WTC11 (cell line): ENCODE data around the gene ENDOV. TPM values are rescaled to one million over a fixed set of nuclear protein-coding genes. Genes with fewer than 3 reads are reported as not detected.

Source experiments
- ATAC-seq: fragments of 200-7000 bp; cut with Tn5 transposase; 2 replicates; pipeline ENCODE4 v1.10.0; 2021; ENCODE audit warnings: mild to moderate bottlenecking, moderate library complexity
- CTCF ChIA-PET: fragments of 300-600 bp; sonication (Branson Sonifier 250); formaldehyde crosslinking; loops from one replicate; lab custom pipeline; 2021; ENCODE audit warnings: antibody characterized with exemption; lab: Charles Lee
- POLR2A ChIA-PET: fragments of 350-600 bp; sonication (Branson Sonifier 250); formaldehyde crosslinking; loops from one replicate; lab custom pipeline; 2021; ENCODE audit warnings: antibody characterized with exemption; lab: Charles Lee
- DNase-seq: peaks from one replicate; pipeline ENCODE4 v3.0.0; 2021; ENCODE audit warnings: low spot score
- H3K27ac Mint-ChIP-seq: 2 replicates; pipeline ENCODE4 v1.8.0; 2021; ENCODE audit warnings: mixed read lengths
- H3K27me3 Mint-ChIP-seq: 2 replicates; pipeline ENCODE4 v1.8.0; 2021; ENCODE audit warnings: low read depth, mild to moderate bottlenecking, moderate library complexity, mixed read lengths
- H3K36me3 Mint-ChIP-seq: 2 replicates; pipeline ENCODE4 v1.8.0; 2021; ENCODE audit warnings: mixed read lengths
- H3K4me1 Mint-ChIP-seq: 2 replicates; pipeline ENCODE4 v1.8.0; 2022; ENCODE audit warnings: mixed read lengths
- H3K4me3 Mint-ChIP-seq: 2 replicates; pipeline ENCODE4 v1.8.0; 2021; ENCODE audit warnings: mild to moderate bottlenecking, moderate library complexity, mixed read lengths
- H3K9me3 Mint-ChIP-seq: 2 replicates; pipeline ENCODE4 v1.8.0; 2021; ENCODE audit warnings: mixed read lengths
- AR ChIP-seq: fragments of 250-450 bp; sonication (Bioruptor Pico); IDR thresholded peaks from 2 replicates; pipeline ENCODE4 v1.9.0; 2021; ENCODE audit warnings: mild to moderate bottlenecking
- ATF3 ChIP-seq: sonication (generic); formaldehyde crosslinking; conservative IDR thresholded peaks from 2 replicates; pipeline ENCODE4 v1.8.1; 2022; ENCODE audit warnings: mild to moderate bottlenecking, missing genetic modification reagents
- CTCF ChIP-seq: fragments of 200-600 bp; IDR thresholded peaks from 2 replicates; pipeline ENCODE4 v1.8.0; 2022; ENCODE audit warnings: antibody characterized with exemption
- E2F4 ChIP-seq: sonication (generic); formaldehyde crosslinking; IDR thresholded peaks from 2 replicates; pipeline ENCODE4 v1.8.1; 2022; ENCODE audit warnings: low read depth, mild to moderate bottlenecking, moderate library complexity, missing genetic modification reagents, borderline replicate concordance
- EMX1 ChIP-seq: fragments of 250-450 bp; sonication (Bioruptor Pico); IDR thresholded peaks from 2 replicates; pipeline ENCODE4 v1.8.0; 2021; ENCODE audit warnings: mild to moderate bottlenecking
- FOXK1 ChIP-seq: sonication (generic); formaldehyde crosslinking; IDR thresholded peaks from 2 replicates; pipeline ENCODE4 v1.8.0; 2022; ENCODE audit warnings: mild to moderate bottlenecking, moderate library complexity, missing genetic modification reagents
- HMGA2 ChIP-seq: fragments of 250-450 bp; sonication (Bioruptor Pico); IDR thresholded peaks from 2 replicates; pipeline ENCODE4 v1.4.0; 2021; ENCODE audit warnings: mild to moderate bottlenecking, moderate library complexity
- HMGXB4 ChIP-seq: sonication (generic); formaldehyde crosslinking; IDR thresholded peaks from 2 replicates; pipeline ENCODE4 v1.8.1; 2023; ENCODE audit warnings: mild to moderate bottlenecking, moderate library complexity, missing genetic modification reagents
- NR2C2 ChIP-seq: sonication (generic); formaldehyde crosslinking; IDR thresholded peaks from 2 replicates; pipeline ENCODE4 v1.8.0; 2022; ENCODE audit warnings: mild to moderate bottlenecking, missing genetic modification reagents
- PRRX2 ChIP-seq: fragments of 250-450 bp; sonication (Bioruptor Pico); IDR thresholded peaks from 2 replicates; pipeline ENCODE4 v1.8.0; 2021; ENCODE audit warnings: mild to moderate bottlenecking
- SOX15 ChIP-seq: fragments of 250-450 bp; sonication (Bioruptor Pico); IDR thresholded peaks from 2 replicates; pipeline ENCODE4 v1.9.0; 2021; ENCODE audit warnings: mild to moderate bottlenecking
- SP1 ChIP-seq: sonication (generic); formaldehyde crosslinking; conservative IDR thresholded peaks from 2 replicates; pipeline ENCODE4 v1.8.1; 2022; ENCODE audit warnings: missing genetic modification reagents
- TCF7 ChIP-seq: sonication (generic); formaldehyde crosslinking; IDR thresholded peaks from 2 replicates; pipeline ENCODE4 v1.8.0; 2022; ENCODE audit warnings: mild to moderate bottlenecking, low read depth, missing genetic modification reagents, moderate library complexity
- TEAD1 ChIP-seq: sonication (generic); formaldehyde crosslinking; IDR thresholded peaks from 2 replicates; pipeline ENCODE4 v1.8.0; 2022; ENCODE audit warnings: mild to moderate bottlenecking, missing genetic modification reagents
- ZSCAN18 ChIP-seq: fragments of 250-450 bp; sonication (Bioruptor Pico); IDR thresholded peaks from 2 replicates; pipeline ENCODE4 v2.1.2; 2022; ENCODE audit warnings: mild to moderate bottlenecking, moderate library complexity
- total RNA-seq: library from RNA; stranded (reverse); gene quantifications from 3 replicates; pipeline ENCODE4 v1.2.3, GENCODE V29; 2021

The ENDOV gene
- total RNA-seq, 1 experiment from 2014 or later, result 25.2 TPM

- ATAC-seq (peak; percentile 90), DNase-seq (peak; percentile 93)
- H3K36me3 Mint-ChIP-seq, result no peaks in the 10 kb centered on the region
- no peaks in the 10 kb centered on the region; the same call in 1 of the 2 replicates for H3K27me3 Mint-ChIP-seq
- H3K4me1 Mint-ChIP-seq, result 0 out of 2 replicates have a peak, but pooled peaks cover 3% of the 10 kb centered on the region
- CTCF ChIA-PET, result interaction anchor here (0.6 to 2.2 kb wide), 76 partner anchors 9 to 562 kb away, joined by 3 to 34 read pairs (median 4); partner anchors contain the start of genes ENDOV, NPTX1 and RPTOR
- POLR2A ChIA-PET, result interaction anchor here (0.6 to 1.1 kb wide), 2 partner anchors 473 to 569 kb away, joined by 3 to 4 read pairs; no protein-coding TSS in a partner anchor
- TF ChIP-seq SP1 (CRISPR knock-in tag) (peak; percentile 40; the same call in 1 of the 2 replicates), HMGA2 (CRISPR knock-in tag) (no peak), AR (no peak), HMGXB4 (CRISPR knock-in tag) (peak; percentile 64; the same call in 1 of the 2 replicates), SOX15 (CRISPR knock-in tag) (no peak), CTCF (peak; percentile 93)
- no peaks in the 10 kb centered on the region for H3K9me3 Mint-ChIP-seq
- no peak overlapping the region for H3K4me3 Mint-ChIP-seq
- no peak overlapping the region for H3K27ac Mint-ChIP-seq
Measured at GRCh38 chr17:80426671-80427326, 11.8 kb downstream of the ENDOV start.

GRCh38 chr17:80427366-80428282 is 12.7 kb downstream of the ENDOV start:
- ATAC-seq, result no peak
- no peak for DNase-seq
- TF ChIP-seq EMX1 (no peak), TEAD1 (no peak), FOXK1 (CRISPR knock-in tag) (no peak), E2F4 (CRISPR knock-in tag) (no peak), ATF3 (CRISPR knock-in tag) (no peak), TCF7 (no peak), ZSCAN18 (no peak), NR2C2 (CRISPR knock-in tag) (no peak), AR (no peak), PRRX2 (no peak)

More at GRCh38 chr17:80427366-80428282, 12.7 kb downstream of the ENDOV start:
- ChIA-PET CTCF (interaction anchor here (0.5 to 2.2 kb wide), 78 partner anchors 9 to 1868 kb away, joined by 3 to 34 read pairs (median 4); partner anchors contain the start of genes ENDOV, NPTX1 and RPTOR), POLR2A (interaction anchor here (0.6 to 1.1 kb wide), 2 partner anchors 472 to 568 kb away, joined by 3 to 4 read pairs; no protein-coding TSS in a partner anchor)
- Mint-ChIP-seq H3K9me3 (no peaks in the 10 kb centered on the region), H3K27ac (no peak overlapping the region), H3K27me3 (no peaks in the 10 kb centered on the region; the same call in 1 of the 2 replicates), H3K36me3 (no peaks in the 10 kb centered on the region), H3K4me3 (no peak overlapping the region), H3K4me1 (0 out of 2 replicates have a peak, but pooled peaks cover 3% of the 10 kb centered on the region)
